GM06990 (cell line): ENCODE data around the gene PRRX2.

Experiments
- DNase-seq: peaks from one replicate; pipeline ENCODE4 v3.0.0-alpha.2; 2011; ENCODE audit not compliant: insufficient read length; ENCODE audit errors: extremely low read depth
- H3K27me3 ChIP-seq: replicated peaks from 2 replicates; pipeline ENCODE4 v1.6.0; 2011; ENCODE audit warnings: low read length; ENCODE audit not compliant: control insufficient read depth, insufficient read depth
- H3K36me3 ChIP-seq: 2 replicates; pipeline ENCODE4 v1.5.1; 2011; ENCODE audit warnings: low read length; ENCODE audit not compliant: control insufficient read depth, insufficient read depth
- H3K4me3 ChIP-seq: replicated peaks from 2 replicates; pipeline ENCODE4 v1.5.1; 2011; ENCODE audit warnings: low read depth, mild to moderate bottlenecking, control low read depth, low read length
- TF ChIP-seq, protein P1 (sequence below): IDR thresholded peaks from 2 replicates; pipeline ENCODE4 v1.5.1; 2011; ENCODE audit warnings: low read length, control low read depth, mild to moderate bottlenecking, inconsistent platforms; ENCODE audit not compliant: insufficient read depth, poor library complexity, severe bottlenecking

PRRX2 gene

DNA sequence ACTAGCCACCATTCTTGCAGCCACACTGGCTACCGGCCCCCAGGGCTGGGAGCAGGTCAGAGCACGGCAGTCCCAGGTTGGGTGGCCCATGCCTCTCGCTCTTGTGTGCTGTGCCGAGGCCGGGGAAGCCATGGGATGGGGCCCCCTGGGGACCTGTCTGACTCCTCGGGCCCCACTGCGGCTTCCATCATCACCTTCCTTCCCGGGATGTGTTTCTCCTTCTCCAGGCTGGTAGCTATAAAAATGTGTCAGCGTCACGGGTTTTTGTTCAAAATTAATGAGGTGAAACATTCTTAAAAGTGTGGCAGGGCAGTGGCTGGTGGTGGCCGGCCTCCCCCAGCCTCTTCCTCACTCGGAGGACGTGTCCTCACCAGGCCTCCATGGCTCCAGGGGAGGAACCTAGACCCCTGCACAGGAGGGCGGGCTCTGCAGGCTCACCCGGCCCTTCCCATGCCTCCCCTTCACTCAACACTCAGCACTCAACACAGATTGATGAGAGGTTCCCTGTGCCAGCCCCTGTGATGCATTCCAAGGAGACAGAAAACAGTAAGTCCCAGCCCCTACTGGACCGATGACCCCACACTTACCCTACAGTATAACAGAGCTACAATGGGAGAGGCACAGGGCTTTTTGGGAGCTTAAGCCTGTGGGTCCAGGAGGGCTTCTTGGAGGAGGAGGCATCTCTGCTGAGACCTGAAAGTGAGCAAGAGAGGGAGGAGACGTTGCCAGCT is 44.2 kb downstream of the PRRX2 start:
- no peaks in the 10 kb centered on the region for H3K36me3 ChIP-seq
- no peak for DNase-seq

DNA sequence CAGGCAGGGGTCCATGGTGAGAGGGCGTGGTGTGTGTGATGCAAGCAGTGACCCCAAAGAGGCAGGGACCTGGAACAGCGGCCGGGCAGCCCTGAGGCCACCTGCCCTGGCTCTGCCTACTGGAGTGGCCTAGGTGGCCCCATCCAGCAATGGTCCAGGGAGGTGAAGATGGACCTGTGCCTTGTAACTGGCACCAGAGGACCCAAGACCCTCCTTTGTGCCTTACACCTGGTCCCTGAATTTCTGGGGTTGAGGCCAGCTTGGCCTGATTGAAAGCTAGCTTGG is 44.7 kb downstream of the PRRX2 start:
- H3K36me3 ChIP-seq = no peaks in the 10 kb centered on the region
- H3K27me3 ChIP-seq = no peaks in the 10 kb centered on the region; the same call in 1 of the 2 replicates
- H3K4me3 ChIP-seq = no peak overlapping the region
- TF ChIP-seq, protein P1, sequence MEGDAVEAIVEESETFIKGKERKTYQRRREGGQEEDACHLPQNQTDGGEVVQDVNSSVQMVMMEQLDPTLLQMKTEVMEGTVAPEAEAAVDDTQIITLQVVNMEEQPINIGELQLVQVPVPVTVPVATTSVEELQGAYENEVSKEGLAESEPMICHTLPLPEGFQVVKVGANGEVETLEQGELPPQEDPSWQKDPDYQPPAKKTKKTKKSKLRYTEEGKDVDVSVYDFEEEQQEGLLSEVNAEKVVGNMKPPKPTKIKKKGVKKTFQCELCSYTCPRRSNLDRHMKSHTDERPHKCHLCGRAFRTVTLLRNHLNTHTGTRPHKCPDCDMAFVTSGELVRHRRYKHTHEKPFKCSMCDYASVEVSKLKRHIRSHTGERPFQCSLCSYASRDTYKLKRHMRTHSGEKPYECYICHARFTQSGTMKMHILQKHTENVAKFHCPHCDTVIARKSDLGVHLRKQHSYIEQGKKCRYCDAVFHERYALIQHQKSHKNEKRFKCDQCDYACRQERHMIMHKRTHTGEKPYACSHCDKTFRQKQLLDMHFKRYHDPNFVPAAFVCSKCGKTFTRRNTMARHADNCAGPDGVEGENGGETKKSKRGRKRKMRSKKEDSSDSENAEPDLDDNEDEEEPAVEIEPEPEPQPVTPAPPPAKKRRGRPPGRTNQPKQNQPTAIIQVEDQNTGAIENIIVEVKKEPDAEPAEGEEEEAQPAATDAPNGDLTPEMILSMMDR = no peak
- no peak for DNase-seq

More for the DNA sequence above, 44.2 kb downstream of the PRRX2 start:
- no peak overlapping the region for H3K4me3 ChIP-seq
- TF ChIP-seq, protein P1 = no peak
- H3K27me3 ChIP-seq = no peaks in the 10 kb centered on the region; the same call in 1 of the 2 replicates

DNA sequence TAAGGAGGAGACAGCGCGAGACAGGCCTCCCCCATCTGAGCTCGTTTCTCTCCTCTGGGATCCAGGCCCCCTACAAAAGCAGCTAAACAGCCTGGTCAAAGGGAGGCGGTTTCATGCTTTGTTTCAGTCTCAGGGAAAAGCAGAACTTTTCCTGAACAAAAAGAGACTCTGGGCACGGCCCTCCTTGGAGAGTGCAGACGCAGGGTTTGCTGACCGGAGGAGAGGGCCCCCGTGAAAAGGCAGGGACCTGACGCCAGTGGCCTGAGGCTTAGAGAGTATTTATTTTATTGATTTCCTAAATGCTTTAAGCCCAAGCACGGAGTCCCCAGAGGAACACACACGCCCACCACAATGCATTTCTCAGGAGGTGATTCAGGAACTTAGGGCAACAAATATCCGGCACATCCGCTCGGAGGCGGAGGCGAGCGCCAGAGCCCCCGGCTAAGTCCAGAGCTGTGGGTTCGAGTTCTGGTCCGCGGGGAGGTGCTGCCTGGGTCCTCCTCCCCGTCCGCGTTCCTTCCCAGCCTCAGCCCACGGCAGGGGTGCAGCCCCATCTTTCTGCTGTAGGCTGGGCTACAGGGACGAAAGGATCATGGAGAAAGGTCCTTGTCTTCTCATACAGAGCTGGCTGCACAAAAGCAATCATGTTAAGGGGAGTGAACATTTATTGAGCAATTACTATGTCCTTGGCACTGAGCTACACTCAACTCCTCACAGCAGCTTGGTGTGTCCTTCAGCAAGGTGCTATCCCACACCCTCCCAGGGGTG is 47.4 kb downstream of the PRRX2 start:
- H3K4me3 ChIP-seq = no peak overlapping the region
- TF ChIP-seq, protein P1 = no peak
- H3K36me3 ChIP-seq = no peaks in the 10 kb centered on the region
- DNase-seq = no peak
- H3K27me3 ChIP-seq = no peaks in the 10 kb centered on the region; the same call in 1 of the 2 replicates

DNA sequence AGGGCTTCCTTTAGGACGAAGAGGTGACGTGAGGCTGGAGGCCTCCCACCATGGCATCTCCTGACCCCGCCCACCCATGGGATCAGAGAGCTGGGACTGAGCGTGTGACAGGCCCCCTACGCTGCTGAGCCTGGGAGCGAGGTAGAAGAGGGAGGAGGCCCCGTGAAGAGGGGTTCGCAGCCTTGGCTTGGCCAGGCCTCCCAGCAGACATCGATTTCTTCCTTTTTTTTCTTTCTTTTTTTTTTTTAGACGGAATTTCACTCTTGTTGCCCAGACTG is 47.9 kb downstream of the PRRX2 start:
- Histone ChIP-seq H3K36me3 (no peaks in the 10 kb centered on the region), H3K27me3 (no peaks in the 10 kb centered on the region; the same call in 1 of the 2 replicates), H3K4me3 (no peak overlapping the region)
- TF ChIP-seq, protein P1 = no peak
- DNase-seq = no peak

DNA sequence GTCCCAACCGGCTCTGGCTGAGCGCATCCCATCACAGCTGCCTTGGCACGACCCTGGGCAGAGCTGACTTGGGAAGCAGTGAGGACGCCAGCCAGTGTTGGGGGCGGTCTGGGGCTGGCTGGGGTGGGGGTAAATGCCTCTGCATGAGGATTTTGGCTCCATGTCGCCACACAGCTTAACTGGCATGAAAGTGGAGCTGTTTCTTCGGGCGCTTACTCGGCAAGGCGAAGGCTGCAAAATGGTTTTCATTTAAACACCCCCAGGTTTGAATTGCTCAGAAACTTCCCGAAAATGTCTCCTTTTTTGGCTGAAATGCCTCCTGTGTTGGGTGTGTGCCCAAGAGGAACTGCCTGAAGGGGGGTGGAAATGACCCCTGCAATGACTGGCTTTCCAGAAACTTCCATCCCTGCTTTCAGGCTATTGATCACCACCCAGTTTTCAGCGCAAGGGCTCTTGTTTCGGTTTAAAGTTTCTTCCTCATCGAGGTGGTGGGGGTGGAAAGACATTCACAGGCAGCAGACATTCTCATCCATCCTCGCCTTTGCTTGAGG is 49.1 kb downstream of the PRRX2 start:
- Histone ChIP-seq H3K4me3 (no peak overlapping the region), H3K27me3 (no peaks in the 10 kb centered on the region; the same call in 1 of the 2 replicates), H3K36me3 (no peaks in the 10 kb centered on the region)
- TF ChIP-seq, protein P1 = no peak
- DNase-seq = no peak
